ENCODE results near the gene PSG6.
A peak's percentile ranks its signal among the peaks of the same experiment; 100 is the strongest.

- no peak for TF ChIP-seq ELK1 (IDR thresholded peaks at IDR 0.05; ENCODE audit: borderline replicate concordance, low read depth, low read length)
- peak; percentile 45 for TF ChIP-seq RAD21 (IDR thresholded peaks at IDR 0.05; ENCODE audit: low read length)
- TF ChIP-seq POLR2A (IDR thresholded peaks at IDR 0.05; ENCODE audit: low read depth, low read length) = no peak
- peak; percentile 44 for TF ChIP-seq CTCF (conservative IDR thresholded peaks at IDR 0.05; ENCODE audit: low read depth, low read length)
- TF ChIP-seq NFE2L2 (IDR thresholded peaks at IDR 0.05; ENCODE audit: low read depth, low read length) = no peak
- no peak for TF ChIP-seq RFX5 (IDR thresholded peaks at IDR 0.05; ENCODE audit: low read depth, low read length)
- no peak for TF ChIP-seq BHLHE40 (IDR thresholded peaks at IDR 0.05; ENCODE audit: low read depth, low read length)
- TF ChIP-seq CEBPB (IDR thresholded peaks at IDR 0.05; ENCODE audit: low read depth, low read length) = no peak
- TF ChIP-seq CHD1 (IDR thresholded peaks at IDR 0.05; ENCODE audit: low read depth, low read length) = no peak
- TF ChIP-seq USF2 (IDR thresholded peaks at IDR 0.05; ENCODE audit: low read depth, low read length) = no peak
- no peak for TF ChIP-seq RCOR1 (IDR thresholded peaks at IDR 0.05; ENCODE audit: insufficient replicate concordance, low read length)
- no peak for TF ChIP-seq FOS (IDR thresholded peaks at IDR 0.05; ENCODE audit: low read depth, low read length)
Observed at GRCh38 chr19:42942187-42942789, 24.6 kb upstream of the PSG6 start.

All from IMR-90 (cell line).